HL-60 (cell line): ENCODE data around the gene KIAA1549.

Experiments used
- DNase-seq, 2 experiments: peaks; one replicate each; pipeline ENCODE4 v3.0.0-alpha.2; 2010 to 2020; ENCODE audit warnings: low read depth in 1 of 2, low spot score in 1 of 2
- H3K27ac ChIP-seq: fragments of 250-450 bp; sonication (Bioruptor Pico); replicated peaks from 2 replicates; pipeline ENCODE4 v1.5.1; 2020; ENCODE audit warnings: mild to moderate bottlenecking, moderate library complexity
- H3K27me3 ChIP-seq: fragments of 250-450 bp; sonication (Bioruptor Pico); 2 replicates; pipeline ENCODE4 v1.5.1; 2021; ENCODE audit warnings: mild to moderate bottlenecking, moderate library complexity; ENCODE audit not compliant: insufficient read depth, poor library complexity, severe bottlenecking
- H3K4me3 ChIP-seq: replicated peaks from 2 replicates; pipeline ENCODE4 v1.5.1; 2011; ENCODE audit warnings: mild to moderate bottlenecking, control low read depth, low read length; ENCODE audit not compliant: insufficient read depth
- CTCF ChIP-seq: IDR thresholded peaks from one replicate; pipeline ENCODE4 v1.5.1; 2011; ENCODE audit warnings: low read length, control low read depth, inconsistent platforms; ENCODE audit not compliant: insufficient read depth
- GABPA ChIP-seq: IDR thresholded peaks from 2 replicates; pipeline ENCODE4 v1.6.1; 2012; ENCODE audit warnings: low read depth
- POLR2AphosphoS5 ChIP-seq: IDR thresholded peaks from 2 replicates; pipeline ENCODE4 v1.6.1; 2012; ENCODE audit warnings: low read depth
- REST ChIP-seq: IDR thresholded peaks from 2 replicates; pipeline ENCODE4 v1.6.1; 2012; ENCODE audit warnings: low read depth; ENCODE audit not compliant: insufficient replicate concordance
- SPI1 ChIP-seq: IDR thresholded peaks from 2 replicates; pipeline ENCODE4 v1.6.1; 2012; ENCODE audit warnings: low read depth, mild to moderate bottlenecking, borderline replicate concordance

KIAA1549 gene

GRCh38 chr7:138886501-138886917 lies 94.7 kb downstream of the KIAA1549 start:
- peak in 1 of 2 experiments; percentile 61 for DNase-seq
- TF ChIP-seq REST (no peak), CTCF (peak; percentile 22), SPI1 (peak; percentile 97), POLR2AphosphoS5 (no peak), GABPA (no peak)
- Histone ChIP-seq H3K27me3 (no peaks in the 10 kb centered on the region), H3K27ac (no peak overlapping the region), H3K4me3 (no peak overlapping the region)

DNA sequence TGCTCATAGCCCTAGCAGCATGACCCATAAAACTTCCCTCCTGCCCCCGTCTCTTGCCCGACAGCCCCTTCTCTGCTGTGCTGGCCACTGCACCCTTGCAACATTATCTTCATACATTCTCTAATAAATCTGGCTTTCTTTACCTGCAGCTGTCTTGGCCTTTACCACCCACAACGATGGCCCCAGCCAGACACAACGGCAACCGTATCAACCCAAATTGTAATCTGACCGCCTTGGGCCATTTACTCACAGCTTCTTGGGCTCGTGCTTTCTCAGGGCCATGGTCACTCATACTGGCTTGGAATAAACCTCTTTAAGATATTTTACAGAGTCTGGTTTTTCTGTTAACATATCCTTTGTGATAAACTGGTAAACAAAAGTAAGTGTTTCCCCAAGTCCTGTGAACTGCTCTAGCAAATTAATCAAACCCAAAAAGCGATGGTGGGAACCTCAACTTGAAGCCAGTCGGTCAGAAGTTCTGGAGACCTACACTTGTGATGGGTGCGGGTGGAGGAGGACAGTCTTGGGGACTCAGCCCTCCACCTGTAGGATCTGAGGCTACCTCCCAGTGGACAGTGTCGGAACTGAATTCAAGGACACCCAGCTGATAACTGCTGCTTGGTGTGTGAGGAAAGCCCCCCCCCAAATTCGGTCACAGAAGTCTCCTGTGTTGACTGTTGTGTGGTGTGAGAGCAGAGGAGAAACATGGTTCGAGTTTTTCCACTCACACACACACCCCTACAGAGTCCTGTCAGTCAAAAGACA lies 95.6 kb downstream of the KIAA1549 start:
- Histone ChIP-seq H3K27me3 (no peaks in the 10 kb centered on the region), H3K4me3 (no peak overlapping the region), H3K27ac (no peak overlapping the region)
- TF ChIP-seq SPI1: no peak
- no peak for TF ChIP-seq CTCF
- no peak for TF ChIP-seq REST
- TF ChIP-seq POLR2AphosphoS5: no peak
- TF ChIP-seq GABPA: no peak
- no peak for DNase-seq

GRCh38 chr7:138882249-138882648 lies 98.9 kb downstream of the KIAA1549 start:
- Histone ChIP-seq H3K27me3 (no peaks in the 10 kb centered on the region), H3K4me3 (no peak overlapping the region), H3K27ac (no peak overlapping the region)
- TF ChIP-seq GABPA (no peak), REST (no peak), CTCF (no peak), SPI1 (no peak), POLR2AphosphoS5 (no peak)
- no peak for DNase-seq
